Embryonic facial prominence (tissue), 1 donor: ENCODE results near the gene MFNG.

ENCODE experiments used
- DNase-seq: peaks from one replicate; pipeline ENCODE4 v3.0.0-alpha.2; 2016; ENCODE audit errors: extremely low spot score

Gene MFNG

GRCh38 chr22:37448516-37449127 lies 37.6 kb downstream of the MFNG start:
- DNase-seq: no peak

GRCh38 chr22:37445501-37445900 lies 40.7 kb downstream of the MFNG start:
- DNase-seq: no peak

- no peak for DNase-seq
Measured at GRCh38 chr22:37443977-37444376, 42.2 kb downstream of the MFNG start.

- no peak for DNase-seq
Measured at GRCh38 chr22:37443086-37443485, 43.1 kb downstream of the MFNG start.

GRCh38 chr22:37442537-37442936 lies 43.6 kb downstream of the MFNG start:
- DNase-seq: no peak

- no peak for DNase-seq
Measured at GRCh38 chr22:37442135-37442534, 44.0 kb downstream of the MFNG start.

GRCh38 chr22:37440875-37441274 lies 45.3 kb downstream of the MFNG start:
- DNase-seq: no peak

- no peak for DNase-seq
Measured at GRCh38 chr22:37439347-37439746, 46.8 kb downstream of the MFNG start.

- no peak for DNase-seq
Measured at GRCh38 chr22:37435970-37436603, 50.1 kb downstream of the MFNG start.

GRCh38 chr22:37433786-37434185 lies 52.4 kb downstream of the MFNG start:
- DNase-seq: no peak

GRCh38 chr22:37432708-37433054 lies 53.5 kb downstream of the MFNG start:
- no peak for DNase-seq

- no peak for DNase-seq
Measured at GRCh38 chr22:37431801-37432707, 54.1 kb downstream of the MFNG start.

GRCh38 chr22:37431366-37431765 lies 54.8 kb downstream of the MFNG start:
- DNase-seq: no peak

GRCh38 chr22:37430941-37431340 lies 55.2 kb downstream of the MFNG start:
- DNase-seq: no peak

GRCh38 chr22:37428649-37429586 lies 57.3 kb downstream of the MFNG start:
- no peak for DNase-seq

GRCh38 chr22:37427711-37428635 lies 58.2 kb downstream of the MFNG start:
- DNase-seq: no peak

- DNase-seq: no peak
Measured at GRCh38 chr22:37427135-37427710, 59.0 kb downstream of the MFNG start, which contains the start of gene ELFN2. ELFN2 (minus strand) TSS chr22:37427479; CDS start chr22:37375534, 51,945 bp downstream.

GRCh38 chr22:37426706-37427134 lies 59.5 kb downstream of the MFNG start:
- DNase-seq: no peak

GRCh38 chr22:37425800-37426705 lies 60.1 kb downstream of the MFNG start:
- no peak for DNase-seq
